Endothelial cell of umbilical vein (primary cell): ENCODE measurements around the gene PER1. TPM values are rescaled to one million over a fixed set of nuclear protein-coding genes. Genes with fewer than 3 reads are reported as not detected.

Experiments
- BruUV-seq: library from RNA; stranded (reverse); fragments of 400-500 nt; replicated peaks from 2 replicates; lab custom pipeline; 2021; lab: Mats Ljungman, UMichigan
- CTCF ChIA-PET: fragments of 300-600, 350-600 bp; sonication (Branson Sonifier 250); formaldehyde crosslinking; loops from one replicate; lab custom pipeline; 2021; ENCODE audit warnings: antibody characterized with exemption, inconsistent platforms; lab: Charles Lee
- POLR2A ChIA-PET: fragments of 300-600, 350-600 bp; sonication (Branson Sonifier 250); formaldehyde crosslinking; loops from one replicate; lab custom pipeline; 2021; ENCODE audit warnings: antibody characterized with exemption, inconsistent platforms; lab: Charles Lee
- DNase-seq: peaks from one replicate; pipeline ENCODE4 v3.0.0-alpha.2; 2011; ENCODE audit warnings: low read depth, low spot score
- FAIRE-seq: peaks from 2 replicates; lab custom pipeline; 2011; peaks lifted over from hg19 to GRCh38; lab: Jason Lieb, UNC
- H2AFZ ChIP-seq: 2 replicates; pipeline ENCODE4 v1.6.0; 2012; ENCODE audit warnings: low read depth, low read length, control low read depth, inconsistent platforms
- H3K27ac ChIP-seq: 2 replicates; pipeline ENCODE4 v1.5.1; 2011; ENCODE audit warnings: low read depth, mild to moderate bottlenecking, control low read depth, low read length, moderate library complexity; ENCODE audit not compliant: insufficient read depth
- H3K27me3 ChIP-seq, 2 experiments: 2 replicates each; pipeline versions ENCODE4 v1.6.0 to v1.6.1; 2011; ENCODE audit warnings: low read length in 2 of 2, mixed read lengths in 1 of 2; ENCODE audit not compliant: control insufficient read depth in 2 of 2, insufficient read depth in 2 of 2
- H3K36me3 ChIP-seq, 2 experiments: 2 replicates in 1 of 2; 3 replicates in 1 of 2; pipeline ENCODE4 v1.5.1; 2011; ENCODE audit warnings: low read length in 2 of 2, mild to moderate bottlenecking in 1 of 2, moderate library complexity in 1 of 2; ENCODE audit not compliant: control insufficient read depth in 2 of 2, insufficient read depth in 2 of 2; ENCODE audit errors: extremely low read depth in 1 of 2
- H3K4me1 ChIP-seq: 3 replicates; pipeline ENCODE4 v1.5.1; 2011; ENCODE audit warnings: mild to moderate bottlenecking, low read length; ENCODE audit not compliant: control insufficient read depth, insufficient read depth; ENCODE audit errors: extremely low read depth
- H3K4me2 ChIP-seq: 2 replicates; pipeline ENCODE4 v1.6.1; 2011; ENCODE audit warnings: low read length, control low read depth, mixed read lengths; ENCODE audit not compliant: insufficient read depth
- H3K4me3 ChIP-seq, 3 experiments: fragments of 200-600 bp in 1 of 3; sonication (generic), shearing (Covaris generic) in 1 of 3; replicated peaks in 1 of 3; 2 replicates each; pipeline ENCODE4 v1.5.1; 2011 to 2016; ENCODE audit warnings: control low read depth in 3 of 3, low read length in 3 of 3, mild to moderate bottlenecking in 2 of 3, inconsistent platforms in 1 of 3, low read depth in 1 of 3, moderate library complexity in 1 of 3; ENCODE audit not compliant: insufficient read depth in 1 of 3
- H3K79me2 ChIP-seq: 2 replicates; pipeline ENCODE4 v1.6.0; 2012; ENCODE audit warnings: low read length, inconsistent platforms; ENCODE audit not compliant: control insufficient read depth, insufficient read depth
- H3K9ac ChIP-seq: replicated peaks from 2 replicates; pipeline ENCODE3; 2011; ENCODE audit warnings: low read length, control low read depth; ENCODE audit not compliant: insufficient read depth; ENCODE audit errors: extremely low read depth
- H3K9me1 ChIP-seq: replicated peaks from 3 replicates; pipeline ENCODE4 v1.6.0; 2011; ENCODE audit warnings: mild to moderate bottlenecking, low read length; ENCODE audit not compliant: control insufficient read depth, insufficient read depth; ENCODE audit errors: extremely low read depth
- H3K9me3 ChIP-seq: replicated peaks from 2 replicates; pipeline ENCODE4 v1.5.1; 2012; ENCODE audit warnings: low read length, inconsistent platforms; ENCODE audit not compliant: control insufficient read depth, insufficient read depth
- H4K20me1 ChIP-seq: replicated peaks from 2 replicates; pipeline ENCODE3; 2011; ENCODE audit warnings: mild to moderate bottlenecking, low read length; ENCODE audit not compliant: control insufficient read depth, insufficient read depth; ENCODE audit errors: extremely low read depth
- EZH2 ChIP-seq: IDR thresholded peaks from 2 replicates; pipeline ENCODE4 v1.6.1; 2012; ENCODE audit warnings: borderline replicate concordance, low read depth, mild to moderate bottlenecking, moderate library complexity, low read length, inconsistent platforms; ENCODE audit not compliant: severe bottlenecking
- FOS ChIP-seq: IDR thresholded peaks from 2 replicates; pipeline ENCODE4 v1.6.1; 2011; ENCODE audit warnings: mild to moderate bottlenecking, low read length, moderate library complexity, borderline replicate concordance; ENCODE audit not compliant: insufficient read depth
- GATA2 ChIP-seq: IDR thresholded peaks from 2 replicates; pipeline ENCODE4 v1.7.0; 2011; ENCODE audit warnings: low read depth, mild to moderate bottlenecking, moderate library complexity, mixed read lengths, low read length; ENCODE audit not compliant: insufficient read length, insufficient read depth
- JUN ChIP-seq: IDR thresholded peaks from 2 replicates; pipeline ENCODE4 v1.6.1; 2011; ENCODE audit warnings: borderline replicate concordance, low read depth; ENCODE audit not compliant: insufficient read length, insufficient read depth
- MYC ChIP-seq: IDR thresholded peaks from one replicate; pipeline ENCODE4 v1.6.1; 2011; ENCODE audit warnings: mild to moderate bottlenecking, low read depth, low read length
- POLR2A ChIP-seq: IDR thresholded peaks from 2 replicates; pipeline ENCODE4 v1.6.1; 2012; ENCODE audit warnings: low read depth, mild to moderate bottlenecking, control low read depth, low read length
- POLR2AphosphoS5 ChIP-seq: IDR thresholded peaks from 2 replicates; pipeline ENCODE4 v1.6.1; 2012; ENCODE audit warnings: low read depth, mild to moderate bottlenecking, control low read depth, low read length, moderate library complexity; ENCODE audit not compliant: insufficient read depth
- dilution Hi-C: fragments of 300-500 bp; cut with MboI; formaldehyde crosslinking; loops from one replicate; pipeline ENCODE4 v1.15.0; 2019; ENCODE audit warnings: low sequenced_read_pairs; ENCODE audit not compliant: extremely low pct_ligation_motif_present
- intact Hi-C: fragments of 100-400 bp; cut with micrococcal nuclease; formaldehyde crosslinking; loops from one replicate; pipeline ENCODE4 v1.10.0; 2022
- polyA plus RNA-seq, 4 experiments: library from polyadenylated mRNA; depleted of rRNA in 3 of 4; stranded (reverse) in 3 of 4; unstranded in 1 of 4; fragments of >200 nt; gene quantifications; 2 replicates each; pipeline versions ENCODE4 v1.2.1 to v1.2.3, GENCODE V29; 2011 to 2012; ENCODE audit warnings: missing spikeins in 1 of 4
- total RNA-seq: library from RNA; stranded (reverse); gene quantifications from 2 replicates; pipeline ENCODE4 v1.2.3, GENCODE V29; 2021
- TF ChIP-seq, protein P1 (sequence below): IDR thresholded peaks from 2 replicates; pipeline ENCODE4 v1.6.1; 2011; ENCODE audit not compliant: insufficient read depth, insufficient read length
- TF ChIP-seq, protein P2 (sequence below), 2 donors: IDR thresholded peaks; 1 replicate in 1 of 2; 2 replicates in 1 of 2; pipeline ENCODE4 v1.5.1; 2011; ENCODE audit warnings: low read length in 2 of 2, mild to moderate bottlenecking in 2 of 2, moderate library complexity in 2 of 2, control low read depth in 1 of 2, inconsistent platforms in 1 of 2, low read depth in 1 of 2; ENCODE audit not compliant: insufficient read depth in 1 of 2; ENCODE audit errors: extremely low read depth in 1 of 2

PER1 gene
- total and polyA plus RNA-seq, 2 donors (not counting 3 experiments of a cell fraction or from before 2014, with no cell fraction given): 12.1 to 32.1 TPM

GRCh38 chr17:8147805-8148404 is 4.3 kb downstream of the PER1 start:
- no peak overlapping the region for H3K4me3 ChIP-seq
- no peaks in the 10 kb centered on the region for H4K20me1 ChIP-seq
- ChIA-PET CTCF (no interaction called here), POLR2A (no interaction called here)
- no peak overlapping the region for H3K27ac ChIP-seq
- no peak overlapping the region for H3K4me2 ChIP-seq
- dilution Hi-C loops (no loop called here), intact Hi-C loops (no loop called here)
- H3K9me1 ChIP-seq: no peaks in the 10 kb centered on the region
- BruUV-seq: no TSS peak
- FAIRE-seq: no peak
- H3K9me3 ChIP-seq: no peaks in the 10 kb centered on the region
- H3K9ac ChIP-seq: no peak overlapping the region
- peaks cover 16% of the 10 kb centered on the region for H3K4me1 ChIP-seq
- TF ChIP-seq, protein P1, sequence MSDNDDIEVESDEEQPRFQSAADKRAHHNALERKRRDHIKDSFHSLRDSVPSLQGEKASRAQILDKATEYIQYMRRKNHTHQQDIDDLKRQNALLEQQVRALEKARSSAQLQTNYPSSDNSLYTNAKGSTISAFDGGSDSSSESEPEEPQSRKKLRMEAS: no peak
- TF ChIP-seq FOS (no peak), POLR2A (no peak), POLR2AphosphoS5 (no peak), GATA2 (no peak), MYC (no peak), EZH2 (no peak), JUN (no peak)
- TF ChIP-seq, protein P2, sequence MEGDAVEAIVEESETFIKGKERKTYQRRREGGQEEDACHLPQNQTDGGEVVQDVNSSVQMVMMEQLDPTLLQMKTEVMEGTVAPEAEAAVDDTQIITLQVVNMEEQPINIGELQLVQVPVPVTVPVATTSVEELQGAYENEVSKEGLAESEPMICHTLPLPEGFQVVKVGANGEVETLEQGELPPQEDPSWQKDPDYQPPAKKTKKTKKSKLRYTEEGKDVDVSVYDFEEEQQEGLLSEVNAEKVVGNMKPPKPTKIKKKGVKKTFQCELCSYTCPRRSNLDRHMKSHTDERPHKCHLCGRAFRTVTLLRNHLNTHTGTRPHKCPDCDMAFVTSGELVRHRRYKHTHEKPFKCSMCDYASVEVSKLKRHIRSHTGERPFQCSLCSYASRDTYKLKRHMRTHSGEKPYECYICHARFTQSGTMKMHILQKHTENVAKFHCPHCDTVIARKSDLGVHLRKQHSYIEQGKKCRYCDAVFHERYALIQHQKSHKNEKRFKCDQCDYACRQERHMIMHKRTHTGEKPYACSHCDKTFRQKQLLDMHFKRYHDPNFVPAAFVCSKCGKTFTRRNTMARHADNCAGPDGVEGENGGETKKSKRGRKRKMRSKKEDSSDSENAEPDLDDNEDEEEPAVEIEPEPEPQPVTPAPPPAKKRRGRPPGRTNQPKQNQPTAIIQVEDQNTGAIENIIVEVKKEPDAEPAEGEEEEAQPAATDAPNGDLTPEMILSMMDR (IDR thresholded peaks at IDR 0.05; ENCODE audit: extremely low read depth in 1 of 2, insufficient read depth in 1 of 2, low read depth in 1 of 2, low read length in 2 of 2): no peak
- peaks cover 2 to 59% of the 10 kb centered on the region in 2 experiments for H3K36me3 ChIP-seq
- H3K27me3 ChIP-seq: no peaks in the 10 kb centered on the region
- no peak for DNase-seq
- no peak overlapping the region for H2AFZ ChIP-seq
- peaks cover 5% of the 10 kb centered on the region for H3K79me2 ChIP-seq
